AG04449 (cell line): ENCODE results near the gene CDR2.

Source experiments
- CTCF ChIA-PET: fragments of 350-600 bp; formaldehyde crosslinking; extraction: SDS; loops from one replicate; lab custom pipeline; 2021; ENCODE audit warnings: antibody characterized with exemption; lab: Yijun Ruan, JAX
- POLR2A ChIA-PET: fragments of 400-600, 350-600 bp; formaldehyde crosslinking; extraction: SDS; loops from one replicate; lab custom pipeline; 2020; ENCODE audit warnings: antibody characterized with exemption, inconsistent platforms; lab: Yijun Ruan, JAX
- DNase-seq: peaks from one replicate; pipeline ENCODE4 v3.0.0-alpha.2; 2010; ENCODE audit warnings: low read depth, low spot score
- H3K4me3 ChIP-seq: 2 replicates; pipeline ENCODE4 v1.5.1; 2011; ENCODE audit warnings: low read depth, mild to moderate bottlenecking, control low read depth, low read length
- CTCF ChIP-seq: IDR thresholded peaks from one replicate; pipeline ENCODE4 v1.5.1; 2011; ENCODE audit warnings: mild to moderate bottlenecking, moderate library complexity, low read length, control low read depth, inconsistent platforms; ENCODE audit not compliant: insufficient read depth; ENCODE audit errors: missing control alignments

The CDR2 gene

GRCh38 chr16:22417019-22417418 is 42.6 kb upstream of the CDR2 start:
- H3K4me3 ChIP-seq, result no peak overlapping the region
- POLR2A ChIA-PET, result no interaction called here
- no peak for TF ChIP-seq CTCF
- CTCF ChIA-PET, result no interaction called here
- no peak for DNase-seq

GRCh38 chr16:22413819-22414218 is 39.4 kb upstream of the CDR2 start:
- no peak for DNase-seq
- no peak for TF ChIP-seq CTCF
- CTCF ChIA-PET, result no interaction called here
- POLR2A ChIA-PET, result no interaction called here
- H3K4me3 ChIP-seq, result no peak overlapping the region

- ChIA-PET CTCF (no interaction called here), POLR2A (no interaction called here)
- no peak for DNase-seq
- no peak overlapping the region for H3K4me3 ChIP-seq
- no peak for TF ChIP-seq CTCF
Measured at GRCh38 chr16:22407486-22407885, 33.1 kb upstream of the CDR2 start.

GRCh38 chr16:22402191-22402590 is 27.8 kb upstream of the CDR2 start:
- DNase-seq, result no peak
- ChIA-PET POLR2A (interaction anchor here (1.1 kb wide), 1 partner anchor 32 kb away, joined by 4 read pairs; no protein-coding TSS in a partner anchor), CTCF (no interaction called here)
- no peak for TF ChIP-seq CTCF
- H3K4me3 ChIP-seq, result no peak overlapping the region

GRCh38 chr16:22400900-22401299 is 26.5 kb upstream of the CDR2 start:
- TF ChIP-seq CTCF, result no peak
- POLR2A ChIA-PET, result no interaction called here

GRCh38 chr16:22397931-22398330 is 23.5 kb upstream of the CDR2 start:
- no peak for DNase-seq
- CTCF ChIA-PET, result interaction anchor here (1.2 to 1.9 kb wide), 3 partner anchors 77 to 97 kb away, joined by 3 to 5 read pairs (median 3); no protein-coding TSS in a partner anchor
- H3K4me3 ChIP-seq, result no peak overlapping the region
- no peak for TF ChIP-seq CTCF
- POLR2A ChIA-PET, result interaction anchor here (1.1 to 2.4 kb wide), 4 partner anchors 10 to 44 kb away, joined by 5 to 25 read pairs (median 6); partner anchors contain the start of gene CDR2

More at GRCh38 chr16:22400900-22401299, 26.5 kb upstream of the CDR2 start:
- no peak overlapping the region for H3K4me3 ChIP-seq
- CTCF ChIA-PET, result interaction anchor here (1.5 kb wide), 1 partner anchor 20 kb away, joined by 3 read pairs; no protein-coding TSS in a partner anchor
- DNase-seq, result no peak
